ENCODE measurements around the gene SERPINA12. TPM values are rescaled to one million over a fixed set of nuclear protein-coding genes. Genes with fewer than 3 reads are reported as not detected.

Gene SERPINA12
- total and polyA plus RNA-seq, 2 of the 13 experiments (the other 11 are each of a cell fraction or from before 2014, with no cell fraction given), result 0.08 TPM; not detected in 1

GRCh38 chr14:94483071-94483451 is 26.2 kb downstream of the SERPINA12 start:
- Histone ChIP-seq H2AFZ (ENCODE audit: low read length) (no peak overlapping the region), H4K20me1 (ENCODE audit: insufficient read depth, low read length) (no peaks in the 10 kb centered on the region), H3K4me1 (ENCODE audit: insufficient read depth, low read length) (peaks cover 94% of the 10 kb centered on the region), H3K36me3 (replicated peaks in 1 of 2; ENCODE audit: control insufficient read depth in 1 of 2, insufficient read depth in 2 of 2, low read length in 2 of 2) (peaks cover 4 to 12% of the 10 kb centered on the region in 2 experiments; a peak in 4 of 5 replicates), H3K9me3 (ENCODE audit: low read length) (peaks cover 14% of the 10 kb centered on the region), H3K79me2 (ENCODE audit: insufficient read depth, low read length) (peaks cover 33% of the 10 kb centered on the region), H3K4me2 (ENCODE audit: low read depth, low read length) (peak overlapping the region; percentile 92), H3K9ac (ENCODE audit: insufficient read depth, low read depth, low read length) (peak overlapping the region; percentile 61), H3K27me3 (ENCODE audit: control insufficient read depth in 1 of 2, insufficient read depth in 2 of 2, low read length in 2 of 2) (no peaks in the 10 kb centered on the region), H3K27ac (ENCODE audit: extremely low read length, insufficient read depth, low read length) (peak overlapping the region; percentile 92), H3K4me3 (replicated peaks in 1 of 3; ENCODE audit: insufficient read depth in 1 of 3, low read depth in 2 of 3, low read length in 3 of 3) (peak overlapping the region in 1 of 3 experiments; percentile 36; a peak in 2 of 6 replicates)
- FAIRE-seq (no peak), DNase-seq (ENCODE audit: low spot score) (no peak), ATAC-seq (peak; percentile 17; the same call in 2 of the 3 replicates)
- BruUV-seq (replicated peaks), result no TSS peak
- POLR2A ChIA-PET, result no interaction called here
- CTCF ChIA-PET (ENCODE audit: low intra/inter-chr PET ratio, low total read pairs), result no interaction called here
- in situ Hi-C loops (cut with HindIII; ENCODE audit: extremely low pct_ligation_motif_present, low pct_unique_long_range_greater_than_20kb) (no loop called here), intact Hi-C loops (cut with micrococcal nuclease; ENCODE audit: unreplicated experiment) (no loop called here)
- whole genome bisulfite sequencing (ENCODE audit: low lambda C conversion rate), result 51% methylated on average over 10 of the region's 10 CpGs
- TF ChIP-seq TRAFD1 (CRISPR knock-in tag; IDR thresholded peaks at IDR 0.05; ENCODE audit: borderline replicate concordance) (no peak), ZNF687 (CRISPR knock-in tag; IDR thresholded peaks at IDR 0.05) (peak; percentile 67), SKIL (CRISPR knock-in tag; IDR thresholded peaks at IDR 0.05; ENCODE audit: borderline replicate concordance) (no peak), ZNF260 (CRISPR knock-in tag; IDR thresholded peaks at IDR 0.05; ENCODE audit: borderline replicate concordance, low read depth) (no peak), TAF1 (CRISPR knock-in tag; IDR thresholded peaks at IDR 0.05) (0 out of 2 replicates have a peak, but pooled peaks have one; percentile 4), CENPBD1 (CRISPR knock-in tag; IDR thresholded peaks at IDR 0.05; ENCODE audit: borderline replicate concordance, low read depth) (no peak), BRD4 (CRISPR knock-in tag; IDR thresholded peaks at IDR 0.05) (0 out of 2 replicates have a peak, but pooled peaks have one; percentile 14), ZNF710 (CRISPR knock-in tag; IDR thresholded peaks at IDR 0.05; ENCODE audit: borderline replicate concordance) (peak; percentile 61; the same call in 1 of the 2 replicates), RCOR2 (CRISPR knock-in tag; IDR thresholded peaks at IDR 0.05) (0 out of 2 replicates have a peak, but pooled peaks have one; percentile 9), TCF12 (IDR thresholded peaks at IDR 0.05) (no peak), TCF12 (CRISPR knock-in tag; IDR thresholded peaks at IDR 0.05) (peak; percentile 15; the same call in 1 of the 2 replicates), SKI (IDR thresholded peaks at IDR 0.05; ENCODE audit: partially characterized antibody) (no peak)

All from HepG2 (cell line).